Ectodermal cell (in vitro differentiated cells): ENCODE measurements around the gene CYLD.

Experiments used
- H3K27ac ChIP-seq: 2 replicates; pipeline ENCODE4 v1.7.0; 2013; ENCODE audit warnings: mild to moderate bottlenecking, low read depth, low read length; ENCODE audit not compliant: insufficient read depth, poor library complexity, severe bottlenecking
- H3K27me3 ChIP-seq: 2 replicates; pipeline ENCODE4 v1.7.0; 2013; ENCODE audit warnings: mild to moderate bottlenecking, low read length; ENCODE audit not compliant: insufficient read depth, control insufficient read depth, poor library complexity, severe bottlenecking
- H3K36me3 ChIP-seq: one replicate; pipeline ENCODE4 v1.7.0; 2013; ENCODE audit warnings: low read length; ENCODE audit not compliant: control insufficient read depth, insufficient read depth
- H3K4me1 ChIP-seq: one replicate; pipeline ENCODE4 v1.7.0; 2013; ENCODE audit warnings: low read length; ENCODE audit not compliant: control insufficient read depth, insufficient read depth
- H3K4me3 ChIP-seq: 2 replicates; pipeline ENCODE4 v1.7.0; 2013; ENCODE audit warnings: low read depth, low read length, control low read depth; ENCODE audit not compliant: insufficient read depth
- H3K9me3 ChIP-seq: 2 replicates; pipeline ENCODE4 v1.7.0; 2013; ENCODE audit warnings: mild to moderate bottlenecking, low read length, moderate library complexity; ENCODE audit not compliant: control insufficient read depth
- WGBS, 2 experiments: methylation state at CpG; one replicate each; pipeline ENCODE4 v1.1.7; 2013; ENCODE audit warnings: missing lambda C conversion rate in 2 of 2; 5-methylcytosine and 5-hydroxymethylcytosine counted together

CYLD gene

DNA sequence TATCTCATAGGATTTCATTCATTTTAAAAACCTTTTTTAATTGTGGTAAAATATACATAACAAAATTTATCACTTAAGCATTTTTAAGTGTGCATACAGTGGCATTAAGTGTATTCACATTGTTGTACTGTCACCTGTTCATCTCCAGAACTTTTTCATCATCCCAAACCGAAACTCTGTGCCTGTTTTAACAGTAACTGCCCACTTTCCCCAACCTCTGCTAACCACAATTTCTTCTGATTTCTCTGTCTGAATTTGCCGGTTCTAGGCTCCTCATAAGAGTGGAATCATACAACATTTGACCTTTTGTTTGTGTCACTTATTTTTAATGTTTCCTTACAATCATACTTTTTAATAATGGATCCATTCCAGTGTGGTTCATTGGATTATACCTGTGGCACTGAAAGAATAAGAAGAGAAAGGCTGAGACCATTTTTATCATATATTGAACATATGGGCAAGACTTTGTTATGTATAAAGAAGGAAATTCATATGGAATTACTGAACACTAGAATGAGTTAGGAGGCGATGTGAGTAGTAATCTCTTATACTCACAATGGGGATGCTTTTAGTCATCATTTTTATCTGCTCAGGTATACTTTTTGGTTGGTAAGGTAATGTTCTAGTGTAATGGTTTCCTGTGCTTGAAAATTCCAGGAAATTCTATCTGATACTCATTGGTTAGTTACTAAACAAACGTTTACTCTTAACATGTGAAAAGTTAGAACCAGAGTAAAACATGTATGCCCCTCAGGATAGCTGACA is 10.8 kb downstream of the CYLD start:
- no peaks in the 10 kb centered on the region for H3K9me3 ChIP-seq
- no peaks in the 10 kb centered on the region for H3K27me3 ChIP-seq
- H3K36me3 ChIP-seq = no peaks in the 10 kb centered on the region
- 87 to 95% methylated on average over 3 to 4 of the region's 4 CpGs for WGBS, 2 experiments
- no peak overlapping the region for H3K27ac ChIP-seq
- H3K4me1 ChIP-seq = no peaks in the 10 kb centered on the region
- no peak overlapping the region for H3K4me3 ChIP-seq

DNA sequence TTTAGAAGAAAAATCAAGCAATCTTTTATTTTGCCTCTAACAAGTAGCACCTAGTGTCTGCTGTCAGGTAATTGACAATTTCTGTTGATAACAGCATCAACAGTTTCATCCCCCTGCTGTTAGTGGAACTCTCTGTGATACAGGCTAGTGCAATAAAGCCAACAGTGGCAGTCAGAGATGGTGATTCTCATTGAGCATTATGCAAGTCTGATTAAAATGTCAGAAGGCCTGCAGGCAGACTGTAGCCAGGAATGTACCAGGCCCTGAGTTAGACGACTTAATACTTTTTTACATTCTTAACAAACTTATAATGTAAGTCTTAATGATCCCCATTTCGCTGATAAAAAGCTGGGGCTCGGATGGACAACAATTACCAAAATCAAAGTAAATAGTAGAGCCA is 14.6 kb downstream of the CYLD start:
- H3K4me1 ChIP-seq = no peaks in the 10 kb centered on the region
- H3K27me3 ChIP-seq = no peaks in the 10 kb centered on the region
- WGBS, 2 experiments = 86 to 94% methylated on average over 3 of the region's 3 CpGs
- no peaks in the 10 kb centered on the region for H3K36me3 ChIP-seq
- no peak overlapping the region for H3K4me3 ChIP-seq
- no peak overlapping the region for H3K27ac ChIP-seq
- no peaks in the 10 kb centered on the region for H3K9me3 ChIP-seq

DNA sequence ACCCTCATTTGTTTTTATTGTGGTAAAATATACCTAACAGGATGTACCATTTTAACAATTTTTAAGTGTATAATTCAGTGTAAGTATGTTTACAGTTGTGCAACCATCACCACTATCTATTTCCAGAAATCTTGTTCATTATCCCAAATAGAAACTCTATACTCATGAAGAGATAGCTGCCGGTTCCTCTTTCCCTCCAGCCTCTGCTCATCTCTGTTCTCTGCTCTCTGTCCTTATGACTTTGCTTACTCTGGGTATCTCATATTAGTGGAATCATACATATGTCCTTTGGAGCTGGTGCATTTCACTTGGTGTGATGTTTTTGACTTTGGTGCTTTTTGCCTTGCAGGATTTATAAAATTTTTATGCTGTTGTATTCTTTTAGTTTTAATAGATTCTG is 19.4 kb downstream of the CYLD start:
- no peak overlapping the region for H3K27ac ChIP-seq
- no peaks in the 10 kb centered on the region for H3K27me3 ChIP-seq
- H3K4me3 ChIP-seq = no peak overlapping the region
- H3K4me1 ChIP-seq = no peaks in the 10 kb centered on the region
- WGBS, 2 experiments = 89 to 95% methylated on average over 1 of the region's 1 CpG
- H3K36me3 ChIP-seq = no peaks in the 10 kb centered on the region
- H3K9me3 ChIP-seq = no peaks in the 10 kb centered on the region

DNA sequence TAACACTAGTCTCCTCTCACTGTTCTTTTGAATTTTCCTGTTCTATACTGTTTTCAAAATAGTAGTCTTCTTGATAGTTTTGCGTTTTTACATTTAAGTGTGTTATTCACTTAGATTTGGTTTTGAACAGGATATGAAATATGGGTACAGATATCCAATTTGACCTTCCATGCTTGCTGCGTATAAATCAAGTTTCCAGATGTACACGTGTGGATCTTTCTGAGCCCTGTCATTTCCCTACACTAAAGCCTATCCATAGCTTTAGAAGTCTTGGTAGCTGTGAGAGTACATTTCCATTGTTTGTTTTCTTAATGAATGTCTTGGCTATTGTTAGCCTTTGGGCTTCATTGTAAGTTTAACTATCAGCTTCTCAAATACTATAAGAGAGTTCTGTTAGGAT is 20.4 kb downstream of the CYLD start:
- Histone ChIP-seq H3K4me3 (no peak overlapping the region), H3K4me1 (no peaks in the 10 kb centered on the region), H3K27me3 (no peaks in the 10 kb centered on the region), H3K27ac (no peak overlapping the region), H3K36me3 (no peaks in the 10 kb centered on the region), H3K9me3 (no peaks in the 10 kb centered on the region)
- 94 to 96% methylated on average over 3 of the region's 3 CpGs for WGBS, 2 experiments

DNA sequence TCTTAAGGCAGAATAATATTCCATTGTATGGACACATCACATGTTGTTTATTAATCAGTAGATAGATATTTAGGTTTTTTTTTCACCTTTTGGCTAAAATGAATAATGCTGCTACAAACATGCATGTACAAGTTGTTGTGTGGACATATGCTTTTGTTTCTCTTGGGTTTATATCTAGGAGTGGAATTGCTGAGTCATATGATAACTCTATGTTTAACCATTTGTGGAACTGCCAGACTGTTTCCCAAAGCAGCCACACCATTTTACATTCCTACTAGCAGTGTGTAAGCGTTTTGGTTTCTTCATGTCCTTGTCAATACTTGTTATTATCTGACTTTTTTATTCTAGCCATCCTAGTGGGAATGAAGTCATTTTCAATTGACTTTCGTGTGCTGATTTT is 21.3 kb downstream of the CYLD start:
- no peaks in the 10 kb centered on the region for H3K9me3 ChIP-seq
- no peak overlapping the region for H3K27ac ChIP-seq
- WGBS, 2 experiments = 85 to 94% methylated on average over 1 to 2 of the region's 2 CpGs
- H3K27me3 ChIP-seq = no peaks in the 10 kb centered on the region
- H3K4me1 ChIP-seq = no peaks in the 10 kb centered on the region
- no peaks in the 10 kb centered on the region for H3K36me3 ChIP-seq
- H3K4me3 ChIP-seq = no peak overlapping the region

DNA sequence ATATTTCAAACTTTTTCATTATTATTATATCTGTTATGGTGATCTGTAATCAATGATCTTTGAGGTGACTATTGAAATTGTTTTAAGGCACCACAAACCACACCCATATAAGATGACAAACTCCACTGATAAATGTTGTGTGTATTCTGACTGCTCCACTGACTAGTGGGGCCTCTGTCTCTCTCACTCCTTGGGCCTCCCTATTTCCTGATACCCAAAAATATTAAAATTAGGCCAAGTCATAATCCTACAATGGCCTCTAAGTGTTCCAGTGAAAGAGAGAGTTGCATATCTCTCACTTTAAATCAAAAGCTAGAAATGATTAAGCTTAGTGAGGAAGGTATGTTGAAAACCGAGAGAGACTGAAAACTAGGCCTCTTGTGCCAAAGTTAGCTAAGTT is 23.4 kb downstream of the CYLD start:
- Histone ChIP-seq H3K4me3 (no peak overlapping the region), H3K27ac (no peak overlapping the region), H3K4me1 (no peaks in the 10 kb centered on the region), H3K27me3 (no peaks in the 10 kb centered on the region), H3K9me3 (no peaks in the 10 kb centered on the region), H3K36me3 (no peaks in the 10 kb centered on the region)
- 80 to 100% methylated on average over 1 of the region's 1 CpG for WGBS, 2 experiments

DNA sequence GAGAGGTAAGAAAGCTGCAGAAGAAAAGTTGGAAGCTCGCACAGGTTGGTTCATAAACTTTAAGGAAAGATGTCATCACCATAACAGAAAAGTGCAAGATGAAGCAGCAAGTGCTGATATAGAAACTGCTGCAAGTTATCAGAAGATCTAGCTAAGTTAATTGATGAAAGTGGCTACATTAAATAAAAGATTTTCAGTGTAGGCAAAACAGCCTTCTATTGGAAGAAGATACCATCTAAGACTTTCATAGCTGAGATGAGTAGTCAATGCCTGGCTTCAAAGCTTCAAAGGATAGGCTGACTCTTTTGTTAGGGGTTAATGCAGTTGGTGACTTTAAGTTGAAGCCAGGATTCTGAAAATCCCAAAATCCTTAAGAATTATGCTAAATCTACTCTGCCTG is 24.0 kb downstream of the CYLD start:
- Histone ChIP-seq H3K4me3 (no peak overlapping the region), H3K9me3 (no peaks in the 10 kb centered on the region), H3K27ac (no peak overlapping the region), H3K36me3 (no peaks in the 10 kb centered on the region), H3K4me1 (no peaks in the 10 kb centered on the region), H3K27me3 (no peaks in the 10 kb centered on the region)
- 90 to 92% methylated on average over 1 of the region's 1 CpG for WGBS, 2 experiments

DNA sequence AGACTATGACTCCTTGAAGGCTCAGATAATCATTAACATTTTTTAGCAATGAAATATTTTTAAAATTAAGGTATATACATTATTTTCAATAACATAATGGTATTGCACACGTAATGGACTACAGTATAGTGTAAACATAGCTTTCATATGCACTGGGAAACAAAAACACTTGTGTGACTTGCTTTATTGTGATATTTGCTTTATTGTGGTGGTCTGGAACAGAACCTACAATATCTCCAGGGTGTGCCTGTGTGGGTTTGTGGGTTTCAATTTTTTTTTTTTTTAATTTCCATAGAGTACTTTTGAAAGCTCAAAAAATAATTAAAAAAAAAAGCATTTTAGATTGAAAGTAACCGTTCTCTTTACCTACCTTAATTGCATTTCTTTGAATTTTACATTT is 25.3 kb downstream of the CYLD start:
- no peaks in the 10 kb centered on the region for H3K9me3 ChIP-seq
- no peak overlapping the region for H3K27ac ChIP-seq
- H3K27me3 ChIP-seq = no peaks in the 10 kb centered on the region
- no peaks in the 10 kb centered on the region for H3K4me1 ChIP-seq
- no peak overlapping the region for H3K4me3 ChIP-seq
- 100% methylated on average over 1 of the region's 2 CpGs; no CpG with 5 or more reads in 1 of the 2 experiments for WGBS, 2 experiments
- H3K36me3 ChIP-seq = no peaks in the 10 kb centered on the region

DNA sequence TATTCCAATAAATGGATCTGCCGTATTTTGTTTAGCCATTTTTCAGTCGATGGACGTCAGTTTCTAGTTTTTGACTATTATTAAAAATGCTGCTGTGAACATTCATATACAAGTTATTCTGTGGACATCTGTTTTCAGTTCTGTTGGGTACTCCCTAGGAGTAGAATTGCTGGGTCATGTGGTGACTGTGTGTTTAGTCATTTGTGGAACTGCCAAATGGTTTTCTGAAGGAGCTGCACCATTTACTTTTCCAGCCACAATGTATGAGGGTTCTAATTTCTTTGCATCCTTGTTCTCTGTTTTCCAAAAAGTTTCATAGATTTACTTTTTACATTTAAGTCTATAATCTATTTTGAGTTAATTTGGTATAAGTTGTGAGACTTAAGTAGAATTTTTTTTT is 29.5 kb downstream of the CYLD start:
- H3K4me3 ChIP-seq = no peak overlapping the region
- H3K27me3 ChIP-seq = no peaks in the 10 kb centered on the region
- H3K4me1 ChIP-seq = no peaks in the 10 kb centered on the region
- H3K27ac ChIP-seq = no peak overlapping the region
- no peaks in the 10 kb centered on the region for H3K36me3 ChIP-seq
- no peaks in the 10 kb centered on the region for H3K9me3 ChIP-seq
- 94 to 100% methylated on average over 1 to 3 of the region's 3 CpGs for WGBS, 2 experiments

DNA sequence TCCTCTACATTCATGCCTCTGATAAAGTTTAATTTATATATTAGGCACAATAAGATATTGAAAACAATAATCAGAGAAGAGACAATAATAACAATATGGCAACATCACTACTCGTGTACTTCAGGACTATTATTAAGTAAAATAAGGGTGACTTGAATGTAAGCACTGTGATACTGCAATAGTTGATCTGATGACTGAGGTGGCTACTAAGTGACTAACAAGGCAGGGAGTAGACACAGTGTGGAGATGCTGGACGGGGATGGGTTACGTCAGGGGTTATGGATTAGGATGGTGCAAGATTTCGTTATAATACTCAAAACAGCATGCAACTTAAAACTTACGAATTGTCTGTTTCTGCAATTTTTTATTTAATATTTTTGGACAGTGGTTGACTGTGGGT is 32.5 kb downstream of the CYLD start:
- H3K36me3 ChIP-seq = no peaks in the 10 kb centered on the region
- no peaks in the 10 kb centered on the region for H3K27me3 ChIP-seq
- no peak overlapping the region for H3K4me3 ChIP-seq
- H3K9me3 ChIP-seq = no peaks in the 10 kb centered on the region
- 88 to 96% methylated on average over 4 to 5 of the region's 5 CpGs for WGBS, 2 experiments
- H3K27ac ChIP-seq = no peak overlapping the region
- H3K4me1 ChIP-seq = no peaks in the 10 kb centered on the region

DNA sequence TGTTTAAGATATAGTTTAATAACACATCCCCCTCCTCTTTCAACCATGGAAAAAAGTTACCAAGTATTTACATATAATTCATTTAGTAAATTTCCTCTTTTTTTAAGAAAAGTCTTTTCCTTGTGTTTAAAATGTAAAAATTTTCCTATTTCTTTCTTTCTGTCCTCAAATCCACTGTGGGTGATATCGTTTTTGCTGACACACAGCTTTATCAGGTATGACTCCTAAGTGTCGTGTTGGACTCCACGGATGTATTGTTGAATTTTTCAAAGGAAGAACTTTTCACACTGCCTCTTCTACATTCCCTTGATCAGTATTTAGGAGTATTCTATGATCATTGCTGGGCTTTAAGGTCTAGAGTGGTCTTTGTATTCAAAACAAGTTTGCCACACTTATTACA is 33.1 kb downstream of the CYLD start:
- H3K27ac ChIP-seq = no peak overlapping the region
- H3K36me3 ChIP-seq = no peaks in the 10 kb centered on the region
- H3K4me1 ChIP-seq = no peaks in the 10 kb centered on the region
- no peak overlapping the region for H3K4me3 ChIP-seq
- H3K9me3 ChIP-seq = no peaks in the 10 kb centered on the region
- no peaks in the 10 kb centered on the region for H3K27me3 ChIP-seq
- WGBS, 2 experiments = 93% methylated on average over 2 to 3 of the region's 3 CpGs
